H7 (cell line): Measurements from ENCODE around the gene UBE2E2. TPM values are rescaled to one million over a fixed set of nuclear protein-coding genes. Genes with fewer than 3 reads are reported as not detected.

Experiments used
- DNase-seq: peaks from one replicate; pipeline ENCODE4 v3.0.0; 2012
- H3K27me3 ChIP-seq: 2 replicates; pipeline ENCODE4 v1.6.0; 2011; ENCODE audit warnings: mild to moderate bottlenecking, low read length; ENCODE audit not compliant: control insufficient read depth, insufficient read depth
- H3K36me3 ChIP-seq: replicated peaks from 2 replicates; pipeline ENCODE4 v1.5.1; 2011; ENCODE audit warnings: low read length; ENCODE audit not compliant: control insufficient read depth, insufficient read depth
- H3K4me3 ChIP-seq: 2 replicates; pipeline ENCODE4 v1.5.1; 2011; ENCODE audit warnings: low read depth, mild to moderate bottlenecking, control low read depth, low read length, moderate library complexity; ENCODE audit not compliant: insufficient read depth
- total RNA-seq: library from RNA; depleted of rRNA; stranded (reverse); fragments of >200 nt; shearing (Covaris generic); gene quantifications from 2 replicates; pipeline ENCODE4 v1.2.3, GENCODE V29; 2014

The UBE2E2 gene
- total RNA-seq, 1 experiment from 2014 or later: 56.8 TPM

- Histone ChIP-seq H3K4me3 (no peak overlapping the region), H3K36me3 (no peaks in the 10 kb centered on the region), H3K27me3 (no peaks in the 10 kb centered on the region)
- DNase-seq: no peak
Observed at GRCh38 chr3:23580096-23580713, 377.1 kb downstream of the UBE2E2 start.

DNA sequence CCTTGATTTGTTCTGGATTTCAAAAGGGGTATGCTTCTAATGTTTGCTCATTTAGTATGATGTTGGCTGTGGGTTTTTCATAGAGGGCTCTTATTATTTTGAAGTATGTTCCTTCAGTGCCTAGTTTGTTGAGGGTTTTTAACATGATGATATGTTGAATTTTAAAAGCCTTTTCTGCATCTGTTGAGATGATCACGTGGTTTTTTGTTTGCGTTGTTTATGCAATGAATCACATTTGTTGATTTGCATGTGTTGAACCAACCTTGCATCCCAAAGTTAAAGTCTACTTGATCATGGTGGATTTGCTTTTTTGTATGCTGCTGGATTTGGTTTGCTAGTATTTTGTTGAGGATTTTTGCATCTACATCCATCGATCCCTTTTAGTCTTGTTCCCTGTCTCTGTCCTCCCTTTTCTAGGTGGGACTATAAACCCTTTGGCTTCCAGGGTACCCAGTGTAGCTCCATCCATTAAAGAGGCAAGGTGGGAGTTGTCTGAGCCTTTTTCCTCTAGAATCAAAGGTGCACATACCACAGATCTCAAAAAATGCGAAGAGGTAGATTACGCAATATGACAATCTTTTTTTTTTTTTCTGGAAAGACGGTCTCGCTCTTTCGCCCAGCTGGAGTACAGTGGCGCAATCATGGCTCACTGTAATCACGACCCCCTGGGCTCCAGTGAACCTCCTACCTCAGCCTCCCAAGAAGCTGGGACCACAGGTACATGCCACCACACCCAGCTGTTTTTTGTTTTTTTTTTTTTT is 381.0 kb downstream of the UBE2E2 start:
- Histone ChIP-seq H3K4me3 (no peak overlapping the region), H3K36me3 (no peaks in the 10 kb centered on the region), H3K27me3 (no peaks in the 10 kb centered on the region)
- DNase-seq: no peak

- DNase-seq: no peak
- Histone ChIP-seq H3K27me3 (no peaks in the 10 kb centered on the region), H3K36me3 (no peaks in the 10 kb centered on the region), H3K4me3 (no peak overlapping the region)
Observed at GRCh38 chr3:23587513-23587912, 384.4 kb downstream of the UBE2E2 start.

DNA sequence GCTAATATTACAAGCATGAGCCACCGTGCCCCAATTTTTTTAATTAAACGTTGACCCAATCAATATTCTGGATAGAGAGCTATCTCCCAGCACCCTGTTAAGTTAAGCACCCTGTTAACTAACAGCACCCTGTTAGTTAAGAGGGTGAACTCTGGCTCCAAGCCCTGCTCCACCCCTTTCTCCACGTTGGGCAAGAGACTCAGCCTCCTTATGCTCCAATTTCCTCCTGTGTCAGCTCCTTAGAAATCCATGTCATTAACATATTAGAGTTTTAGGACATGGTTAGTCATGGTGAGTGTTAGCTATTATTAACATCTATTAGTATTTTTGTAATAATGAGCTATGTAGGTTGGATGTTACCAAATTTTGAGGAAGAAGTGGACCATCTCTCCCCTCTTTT is 385.4 kb downstream of the UBE2E2 start:
- no peaks in the 10 kb centered on the region for H3K27me3 ChIP-seq
- H3K4me3 ChIP-seq: no peak overlapping the region
- no peaks in the 10 kb centered on the region for H3K36me3 ChIP-seq
- no peak for DNase-seq

- Histone ChIP-seq H3K27me3 (no peaks in the 10 kb centered on the region), H3K4me3 (no peak overlapping the region), H3K36me3 (no peaks in the 10 kb centered on the region)
- no peak for DNase-seq
Observed at GRCh38 chr3:23589602-23590001, 386.5 kb downstream of the UBE2E2 start.

GRCh38 chr3:23590424-23591273 is 387.5 kb downstream of the UBE2E2 start:
- no peak for DNase-seq
- H3K36me3 ChIP-seq: no peaks in the 10 kb centered on the region
- H3K27me3 ChIP-seq: no peaks in the 10 kb centered on the region
- H3K4me3 ChIP-seq: no peak overlapping the region

- Histone ChIP-seq H3K27me3 (no peaks in the 10 kb centered on the region), H3K4me3 (no peak overlapping the region), H3K36me3 (no peaks in the 10 kb centered on the region)
- DNase-seq: no peak
Observed at GRCh38 chr3:23591374-23591773, 388.2 kb downstream of the UBE2E2 start.

- no peak for DNase-seq
- H3K4me3 ChIP-seq: no peak overlapping the region
Observed at GRCh38 chr3:23592961-23593931, 390.1 kb downstream of the UBE2E2 start.

GRCh38 chr3:23594066-23594465 is 390.9 kb downstream of the UBE2E2 start:
- no peak for DNase-seq
- H3K4me3 ChIP-seq: no peak overlapping the region
- H3K27me3 ChIP-seq: no peaks in the 10 kb centered on the region
- H3K36me3 ChIP-seq: 0 out of 2 replicates have a peak, but pooled peaks cover 1% of the 10 kb centered on the region

More at GRCh38 chr3:23592961-23593931, 390.1 kb downstream of the UBE2E2 start:
- Histone ChIP-seq H3K27me3 (no peaks in the 10 kb centered on the region), H3K36me3 (0 out of 2 replicates have a peak, but pooled peaks cover 1% of the 10 kb centered on the region)

- Histone ChIP-seq H3K4me3 (no peak overlapping the region), H3K36me3 (0 out of 2 replicates have a peak, but pooled peaks cover 1% of the 10 kb centered on the region), H3K27me3 (no peaks in the 10 kb centered on the region)
- no peak for DNase-seq
Observed at GRCh38 chr3:23594894-23595670, 392.0 kb downstream of the UBE2E2 start.

GRCh38 chr3:23595851-23596250 is 392.7 kb downstream of the UBE2E2 start:
- Histone ChIP-seq H3K4me3 (no peak overlapping the region), H3K27me3 (no peaks in the 10 kb centered on the region), H3K36me3 (0 out of 2 replicates have a peak, but pooled peaks cover 1% of the 10 kb centered on the region)
- no peak for DNase-seq

GRCh38 chr3:23600167-23600871 is 397.2 kb downstream of the UBE2E2 start:
- DNase-seq: no peak
- Histone ChIP-seq H3K27me3 (no peaks in the 10 kb centered on the region), H3K36me3 (0 out of 2 replicates have a peak, but pooled peaks cover 1% of the 10 kb centered on the region), H3K4me3 (no peak overlapping the region)
